ENCODE data around the gene FADS2. TPM values are rescaled to one million over a fixed set of nuclear protein-coding genes. Genes with fewer than 3 reads are reported as not detected.

FADS2 gene
- total RNA-seq, 4 donors from 2014 or later = 13.5 to 117 (median 84.9) TPM

- DNase-seq = no peak
- Histone ChIP-seq H3K27ac (no peak overlapping the region), H3K36me3 (no peaks in the 10 kb centered on the region), H3K4me1 (no peaks in the 10 kb centered on the region), H3K27me3 (no peaks in the 10 kb centered on the region), H3K9me3 (no peaks in the 10 kb centered on the region), H3K4me3 (no peak overlapping the region)
- TF ChIP-seq CTCF (IDR thresholded peaks at IDR 0.05) (no peak), POLR2A (IDR thresholded peaks at IDR 0.05) (no peak)
- intact Hi-C loops (cut with DNase I; ENCODE audit: low total_unique reads) = no loop called here
These were observed 26.3 kb downstream of the FADS2 start for GRCh38 chr11:61854206-61854895.

GRCh38 chr11:61854966-61855714 lies 27.0 kb downstream of the FADS2 start:
- H3K4me3 ChIP-seq = no peak overlapping the region
- TF ChIP-seq POLR2A (IDR thresholded peaks at IDR 0.05) (no peak), CTCF (IDR thresholded peaks at IDR 0.05) (no peak)
- no peak for DNase-seq
- H3K36me3 ChIP-seq = no peaks in the 10 kb centered on the region
- H3K9me3 ChIP-seq = no peaks in the 10 kb centered on the region
- intact Hi-C loops (cut with DNase I; ENCODE audit: low total_unique reads) = no loop called here
- H3K4me1 ChIP-seq = no peaks in the 10 kb centered on the region
- no peaks in the 10 kb centered on the region for H3K27me3 ChIP-seq
- no peak overlapping the region for H3K27ac ChIP-seq

GRCh38 chr11:61855939-61856680 lies 28.0 kb downstream of the FADS2 start:
- Histone ChIP-seq H3K36me3 (no peaks in the 10 kb centered on the region), H3K4me1 (no peaks in the 10 kb centered on the region), H3K27ac (no peak overlapping the region), H3K9me3 (no peaks in the 10 kb centered on the region), H3K27me3 (no peaks in the 10 kb centered on the region), H3K4me3 (no peak overlapping the region)
- TF ChIP-seq POLR2A (IDR thresholded peaks at IDR 0.05) = no peak
- TF ChIP-seq CTCF (IDR thresholded peaks at IDR 0.05) = no peak
- intact Hi-C loops (cut with DNase I; ENCODE audit: low total_unique reads) = no loop called here
- no peak for DNase-seq

GRCh38 chr11:61860054-61860903 lies 32.2 kb downstream of the FADS2 start:
- intact Hi-C loops (cut with DNase I; ENCODE audit: low total_unique reads) = no loop called here
- Histone ChIP-seq H3K4me1 (no peaks in the 10 kb centered on the region), H3K36me3 (no peaks in the 10 kb centered on the region), H3K4me3 (no peak overlapping the region), H3K27ac (peak overlapping the region; percentile 1 to 50), H3K9me3 (no peaks in the 10 kb centered on the region), H3K27me3 (no peaks in the 10 kb centered on the region)
- TF ChIP-seq CTCF (IDR thresholded peaks at IDR 0.05) (no peak), POLR2A (IDR thresholded peaks at IDR 0.05) (no peak)
- DNase-seq = peak; percentile 82
